HepG2 (cell line): ENCODE measurements around the gene NOSIP. TPM values are rescaled to one million over a fixed set of nuclear protein-coding genes. Genes with fewer than 3 reads are reported as not detected.

Source experiments
- ARNT ChIP-seq: fragments of 450-650 bp; IDR thresholded peaks from 2 replicates; pipeline ENCODE4 v1.6.1; 2017
- DR1 ChIP-seq: sonication (generic); formaldehyde crosslinking; IDR thresholded peaks from 2 replicates; pipeline ENCODE4 v1.8.0; 2021; ENCODE audit warnings: mild to moderate bottlenecking, missing genetic modification reagents, inconsistent platforms
- FOXP4 ChIP-seq: sonication (generic); formaldehyde crosslinking; IDR thresholded peaks from 2 replicates; pipeline ENCODE4 v1.4.0; 2020; ENCODE audit warnings: missing genetic modification reagents
- NBN ChIP-seq: fragments of 450-650 bp; conservative IDR thresholded peaks from 2 replicates; pipeline ENCODE4 v1.6.1; 2017
- PREB ChIP-seq: sonication (generic); formaldehyde crosslinking; IDR thresholded peaks from 2 replicates; pipeline ENCODE4 v1.4.0; 2020; ENCODE audit warnings: missing genetic modification reagents
- RFX3 ChIP-seq: IDR thresholded peaks from 2 replicates; pipeline ENCODE4 v1.6.1; 2016; ENCODE audit warnings: missing biosample characterization, missing genetic modification reagents
- SRSF1 ChIP-seq: fragments of 200-400 bp; formaldehyde crosslinking; optimal IDR thresholded peaks from 2 replicates; pipeline ENCODE3; 2017; ENCODE audit warnings: mild to moderate bottlenecking, low read depth, low read length, moderate library complexity
- SYNCRIP ChIP-seq: fragments of 200-400 bp; formaldehyde crosslinking; IDR thresholded peaks from 2 replicates; pipeline ENCODE4 v1.6.1; 2018; ENCODE audit warnings: mild to moderate bottlenecking, low read depth, low read length; ENCODE audit not compliant: insufficient read depth
- TMF1 ChIP-seq: sonication (generic); formaldehyde crosslinking; IDR thresholded peaks from 2 replicates; pipeline ENCODE4 v1.8.1; 2022; ENCODE audit warnings: low read depth, missing genetic modification reagents
- TRAFD1 ChIP-seq: sonication (generic); formaldehyde crosslinking; IDR thresholded peaks from 2 replicates; pipeline ENCODE4 v1.5.1; 2020; ENCODE audit warnings: missing genetic modification reagents, mild to moderate bottlenecking, borderline replicate concordance
- ZBTB3 ChIP-seq: sonication (generic); formaldehyde crosslinking; IDR thresholded peaks from 2 replicates; pipeline ENCODE4 v1.4.0; 2020; ENCODE audit warnings: low read depth, mild to moderate bottlenecking, moderate library complexity, missing genetic modification reagents, borderline replicate concordance
- ZFP90 ChIP-seq: sonication (generic); formaldehyde crosslinking; IDR thresholded peaks from 2 replicates; pipeline ENCODE4 v1.8.0; 2022; ENCODE audit warnings: missing genetic modification reagents, mild to moderate bottlenecking, inconsistent platforms, borderline replicate concordance
- ZNF543 ChIP-seq: sonication (generic); formaldehyde crosslinking; IDR thresholded peaks from 2 replicates; pipeline ENCODE4 v1.4.0; 2020; ENCODE audit warnings: mild to moderate bottlenecking, missing genetic modification reagents
- ZNF558 ChIP-seq: sonication (generic); formaldehyde crosslinking; IDR thresholded peaks from 2 replicates; pipeline ENCODE4 v1.9.0; 2022; ENCODE audit warnings: mild to moderate bottlenecking, missing genetic modification reagents, borderline replicate concordance
- ZNF580 ChIP-seq: IDR thresholded peaks from 2 replicates; pipeline ENCODE4 v1.6.1; 2016; ENCODE audit warnings: low read depth, borderline replicate concordance
- ZNF614 ChIP-seq: IDR thresholded peaks from 2 replicates; pipeline ENCODE4 v1.6.1; 2018; ENCODE audit warnings: missing biosample characterization, missing genetic modification reagents, inconsistent platforms, borderline replicate concordance
- ZNF75D ChIP-seq: sonication (generic); formaldehyde crosslinking; IDR thresholded peaks from 2 replicates; pipeline ENCODE4 v1.8.1; 2023; ENCODE audit warnings: missing genetic modification reagents, mild to moderate bottlenecking, borderline replicate concordance
- ZNF782 ChIP-seq: sonication (generic); formaldehyde crosslinking; IDR thresholded peaks from 2 replicates; pipeline ENCODE4 v1.4.0; 2020; ENCODE audit warnings: missing genetic modification reagents, mild to moderate bottlenecking, borderline replicate concordance
- ZSCAN30 ChIP-seq: sonication (generic); formaldehyde crosslinking; IDR thresholded peaks from 2 replicates; pipeline ENCODE4 v1.5.0; 2020; ENCODE audit warnings: mild to moderate bottlenecking, missing genetic modification reagents
- polyA plus RNA-seq, 8 experiments: library from polyadenylated mRNA; depleted of rRNA in 3 of 8; stranded (reverse) in 7 of 8; unstranded in 1 of 8; fragments of >200 nt; fragmentation: Illumina TruSeq in 4 of 8; extraction: Trizol in 4 of 8; gene quantifications; 2 replicates each; pipeline versions ENCODE4 v1.2.1 to v1.2.3, GENCODE V29; 2011 to 2016; ENCODE audit warnings: low read depth in 4 of 8, missing spikeins in 1 of 8, mixed read lengths in 1 of 8; ENCODE audit not compliant: insufficient read depth in 1 of 8
- total RNA-seq, 5 experiments: library from RNA; depleted of rRNA; stranded (reverse); fragments of >200 nt; fragmentation: Illumina TruSeq; extraction: Trizol; gene quantifications; 2 replicates each; pipeline ENCODE4 v1.2.3, GENCODE V29; 2016; ENCODE audit warnings: low read depth in 1 of 5

NOSIP gene
- total and polyA plus RNA-seq, 2 of the 13 experiments (the other 11 are each of a cell fraction or from before 2014, with no cell fraction given), result 54.3 to 78.0 TPM

- TF ChIP-seq ZNF614 (no peak; the same call in 1 of the 2 replicates), ZFP90 (CRISPR knock-in tag) (peak; percentile 39; the same call in 1 of the 2 replicates), PREB (CRISPR knock-in tag) (no peak), ZNF580 (CRISPR knock-in tag) (no peak), SRSF1 (no peak), ARNT (no peak), ZSCAN30 (no peak), ZNF782 (CRISPR knock-in tag) (0 out of 2 replicates have a peak, but pooled peaks have one; percentile 62), RFX3 (CRISPR knock-in tag) (no peak), DR1 (CRISPR knock-in tag) (peak; percentile 88), FOXP4 (CRISPR knock-in tag) (0 out of 2 replicates have a peak, but pooled peaks have one; percentile 36), TRAFD1 (CRISPR knock-in tag) (no peak), SYNCRIP (no peak), ZNF75D (CRISPR knock-in tag) (no peak), TMF1 (CRISPR knock-in tag) (peak; percentile 87), ZNF543 (CRISPR knock-in tag) (no peak), ZBTB3 (no peak), ZNF558 (no peak; the same call in 1 of the 2 replicates), NBN (no peak)
These were observed 10.0 kb upstream of the NOSIP start (continued) for GRCh38 chr19:49590071-49590970.
